HG03432 (cell line): ENCODE results near the gene TMA7.

Experiments used
- ATAC-seq: cut with Tn5 transposase; IDR thresholded peaks from one replicate; pipeline ENCODE4 v1.9.1; 2021; ENCODE audit warnings: mild to moderate bottlenecking, moderate library complexity; ENCODE audit not compliant: unreplicated experiment

TMA7 gene

DNA sequence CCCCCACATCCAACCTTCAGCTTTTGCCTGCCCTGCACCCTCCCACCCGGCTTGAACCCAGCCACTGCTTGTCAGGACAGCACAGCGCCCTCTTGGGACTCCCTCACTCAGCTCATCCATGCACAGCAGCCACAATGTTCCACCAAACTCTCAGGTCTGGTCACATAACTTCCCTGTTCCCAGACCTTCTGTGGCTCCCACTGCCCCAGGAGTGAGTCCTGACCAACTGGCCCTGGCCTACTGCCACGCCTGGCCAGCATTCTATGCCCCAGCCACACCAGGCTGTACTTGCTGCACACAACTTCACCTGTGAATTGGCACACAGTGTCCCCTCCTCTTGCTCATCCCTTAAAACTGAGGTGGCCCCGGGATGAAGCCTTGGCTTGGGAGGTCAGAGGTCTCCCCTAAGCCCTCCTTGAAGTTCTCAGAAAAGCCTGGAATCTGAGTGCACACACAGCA is 31.2 kb upstream of the TMA7 start:
- no peak for ATAC-seq

DNA sequence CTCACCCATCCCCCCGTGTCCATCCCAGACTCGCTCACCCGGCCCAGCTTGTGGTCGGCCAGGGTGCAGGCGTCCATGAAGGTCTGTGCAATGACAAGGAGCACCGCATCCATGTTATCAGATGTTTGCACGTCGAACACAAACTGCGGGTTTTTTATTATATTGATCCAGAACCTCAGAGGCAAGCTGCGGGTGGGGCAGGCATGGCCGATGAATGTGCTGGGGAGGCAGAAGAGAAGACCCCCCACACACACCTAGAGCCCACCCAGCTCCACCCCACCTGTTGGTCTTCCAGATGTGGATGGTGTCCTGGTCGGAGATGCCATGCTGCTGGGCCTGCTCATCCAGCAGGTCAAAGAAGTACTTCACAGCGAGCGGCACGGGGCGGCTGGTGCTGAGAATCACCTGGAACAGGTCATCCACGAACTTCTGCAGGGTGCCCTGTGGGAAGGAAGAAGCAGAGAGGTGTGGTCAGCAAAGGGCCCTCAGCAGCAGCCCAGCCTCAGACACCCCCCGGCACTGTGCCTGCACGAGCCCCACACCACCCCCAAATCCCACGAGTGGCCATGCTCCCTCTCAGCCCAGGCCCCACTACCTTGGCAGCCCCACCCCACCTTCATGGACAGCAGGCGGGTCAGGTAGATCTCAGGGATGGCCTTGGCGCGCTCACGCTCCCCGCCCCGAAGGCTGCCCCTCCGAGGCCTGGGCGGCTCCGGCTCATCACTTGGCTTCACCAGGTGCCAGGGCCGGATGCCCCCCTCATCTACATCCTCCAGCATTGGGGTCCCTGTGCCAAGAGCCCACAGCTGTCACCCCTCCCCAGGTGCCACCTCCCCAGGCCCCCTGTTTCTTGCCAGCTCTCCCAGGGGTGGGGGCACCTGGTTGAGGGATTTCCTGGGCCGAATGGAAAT is 30.5 kb upstream of the TMA7 start:
- ATAC-seq, result no peak

DNA sequence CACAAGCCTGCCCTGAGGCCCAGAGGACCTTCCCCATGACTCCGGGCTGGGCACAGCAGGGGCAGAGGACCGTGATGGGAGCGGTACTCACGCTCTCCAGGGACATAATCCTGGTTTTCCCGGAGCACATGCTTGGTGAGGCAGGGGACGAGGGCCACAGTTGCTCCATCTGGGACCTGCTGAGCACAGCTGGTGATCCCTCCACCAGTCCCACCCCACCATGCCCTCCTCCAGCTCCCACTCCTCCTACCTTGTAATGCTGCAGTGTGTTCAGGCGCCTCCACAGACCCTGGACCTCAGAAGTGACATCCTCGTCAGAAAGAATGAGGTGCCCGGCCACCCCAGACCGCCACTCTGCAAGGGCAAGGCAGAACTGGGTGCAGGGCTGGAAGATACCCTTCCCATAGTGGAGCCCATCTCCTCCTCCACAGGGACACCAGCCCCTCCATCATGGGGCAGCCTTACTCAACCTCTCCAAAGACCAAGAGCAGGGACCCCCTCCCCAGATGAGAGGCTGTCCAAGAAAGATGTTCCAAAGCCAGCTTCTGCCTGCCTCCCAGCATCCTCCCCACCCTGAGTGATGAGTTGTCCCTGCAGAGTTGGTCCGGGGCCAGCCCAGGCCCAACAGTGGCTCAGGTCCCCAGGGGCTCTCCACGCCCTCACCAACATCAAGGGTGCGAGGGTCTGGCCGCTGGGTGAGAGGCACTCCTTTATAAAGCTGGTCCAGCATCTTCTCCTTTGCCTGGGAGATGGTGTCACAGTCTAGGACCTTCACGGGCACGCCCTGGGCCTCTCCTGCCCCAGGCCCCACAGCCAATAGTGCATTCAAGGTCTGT is 29.6 kb upstream of the TMA7 start:
- ATAC-seq, result no peak

DNA sequence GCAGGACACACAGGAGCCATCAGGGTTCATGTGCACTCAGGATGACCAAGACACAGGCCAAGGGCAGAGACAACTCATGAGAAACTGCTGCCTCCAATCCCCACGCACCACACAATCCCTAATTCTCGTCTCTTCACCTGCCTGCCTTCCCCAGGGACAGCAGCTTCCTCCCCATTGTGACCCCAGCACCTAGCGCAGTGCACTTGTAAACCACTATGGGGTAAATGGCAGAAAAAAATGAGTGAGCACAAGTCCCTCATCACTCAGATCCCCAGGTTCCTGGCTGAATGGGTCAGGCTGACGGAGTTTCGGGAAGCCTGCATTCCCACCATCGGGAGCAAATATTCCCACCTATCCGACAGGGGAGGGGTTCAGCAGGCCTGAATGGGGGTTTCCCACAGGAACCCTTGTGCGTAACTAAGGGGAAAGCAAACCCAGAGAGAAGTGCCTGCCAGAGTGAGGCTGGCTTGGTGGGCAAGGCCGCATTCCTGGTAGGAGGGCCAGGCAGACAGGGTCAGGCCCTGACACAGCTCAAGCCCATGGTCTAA is 28.9 kb upstream of the TMA7 start:
- no peak for ATAC-seq

DNA sequence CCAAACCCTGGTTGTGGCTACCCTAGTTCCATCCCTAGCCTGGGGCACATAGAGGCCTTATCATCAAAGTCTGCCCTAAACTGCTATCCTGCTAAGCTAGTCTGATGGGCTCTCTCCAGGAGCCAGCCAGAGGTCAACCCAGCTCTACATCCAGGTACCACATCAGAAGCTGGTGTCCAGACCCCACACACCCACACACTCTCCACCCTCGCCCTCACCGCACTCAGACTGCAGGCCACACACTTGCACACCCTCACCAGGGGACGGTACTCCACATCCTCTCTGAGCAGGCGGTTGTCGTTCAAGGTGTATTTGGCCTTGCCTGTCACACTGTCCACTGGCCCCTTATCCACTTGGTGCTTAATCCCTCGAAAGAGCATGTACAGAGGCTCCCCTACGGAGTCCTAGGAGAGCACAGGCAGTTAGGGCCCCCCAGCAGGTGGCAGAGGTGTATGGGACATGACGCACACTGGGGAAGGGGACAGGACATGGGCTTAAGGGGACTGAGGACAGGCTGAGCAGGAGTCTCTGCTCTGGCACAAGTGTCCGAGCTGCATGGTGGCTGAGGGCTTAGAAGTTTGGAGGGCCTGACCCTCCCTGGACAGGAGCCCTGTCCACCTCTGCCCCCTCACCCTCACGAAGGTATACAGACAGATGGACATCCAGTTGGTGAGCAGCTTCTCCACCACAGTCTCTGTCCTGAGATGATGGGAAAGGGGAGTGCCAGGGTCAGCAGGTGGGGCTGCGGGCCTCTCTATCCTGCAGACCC is 28.3 kb upstream of the TMA7 start:
- no peak for ATAC-seq

DNA sequence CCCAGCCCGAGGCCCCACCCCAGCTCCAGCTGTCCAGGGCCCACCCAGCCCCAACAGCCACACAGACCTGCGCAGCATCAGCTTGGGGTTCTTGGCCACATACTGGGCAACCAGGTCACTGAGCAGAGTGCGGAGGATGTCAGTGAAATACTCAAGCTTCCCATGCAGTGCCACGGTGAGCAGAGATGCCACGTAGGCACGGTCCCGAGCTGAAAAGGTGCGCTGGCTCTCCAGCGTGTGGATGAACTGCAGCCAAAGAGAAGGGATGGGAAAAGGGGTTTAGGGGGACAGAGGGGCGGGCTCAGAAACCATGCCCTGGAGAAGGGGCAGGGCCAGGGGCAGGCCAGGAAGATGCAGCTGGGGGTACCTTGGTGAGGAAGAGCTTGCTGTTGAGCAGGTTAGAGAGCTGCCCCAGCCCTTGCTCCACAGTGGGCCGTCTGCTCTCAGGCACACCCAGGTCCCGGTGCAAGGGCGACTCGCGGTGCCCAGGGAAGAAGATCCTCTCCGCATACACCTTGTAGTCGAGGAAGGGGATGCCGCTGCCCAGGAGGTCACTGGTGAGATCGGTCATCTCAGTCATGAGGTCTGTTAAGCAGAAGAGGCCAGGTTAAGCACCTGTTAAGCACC is 27.6 kb upstream of the TMA7 start:
- no peak for ATAC-seq

- ATAC-seq, result no peak
Observed at GRCh38 chr3:48413086-48413485, 27.0 kb upstream of the TMA7 start.

DNA sequence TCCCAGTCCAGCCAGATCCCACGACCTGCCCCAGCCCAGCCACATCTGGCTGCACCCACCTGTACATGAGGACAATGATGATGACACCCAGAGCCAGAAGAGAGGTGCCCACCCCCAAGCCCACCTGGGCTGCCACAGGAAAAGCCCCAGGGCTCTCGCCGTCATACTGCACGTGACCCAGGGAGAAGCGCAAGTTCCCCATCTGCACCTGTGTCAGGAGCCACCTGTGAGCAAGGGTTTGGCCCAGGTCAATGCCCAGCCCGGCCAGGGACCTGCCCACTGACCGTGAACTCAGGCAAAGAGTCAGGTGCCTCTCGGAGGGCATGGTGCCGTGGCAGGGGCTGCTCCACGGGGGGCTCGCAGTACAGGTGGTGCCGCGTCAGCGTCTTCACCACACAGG is 26.4 kb upstream of the TMA7 start:
- ATAC-seq, result no peak

DNA sequence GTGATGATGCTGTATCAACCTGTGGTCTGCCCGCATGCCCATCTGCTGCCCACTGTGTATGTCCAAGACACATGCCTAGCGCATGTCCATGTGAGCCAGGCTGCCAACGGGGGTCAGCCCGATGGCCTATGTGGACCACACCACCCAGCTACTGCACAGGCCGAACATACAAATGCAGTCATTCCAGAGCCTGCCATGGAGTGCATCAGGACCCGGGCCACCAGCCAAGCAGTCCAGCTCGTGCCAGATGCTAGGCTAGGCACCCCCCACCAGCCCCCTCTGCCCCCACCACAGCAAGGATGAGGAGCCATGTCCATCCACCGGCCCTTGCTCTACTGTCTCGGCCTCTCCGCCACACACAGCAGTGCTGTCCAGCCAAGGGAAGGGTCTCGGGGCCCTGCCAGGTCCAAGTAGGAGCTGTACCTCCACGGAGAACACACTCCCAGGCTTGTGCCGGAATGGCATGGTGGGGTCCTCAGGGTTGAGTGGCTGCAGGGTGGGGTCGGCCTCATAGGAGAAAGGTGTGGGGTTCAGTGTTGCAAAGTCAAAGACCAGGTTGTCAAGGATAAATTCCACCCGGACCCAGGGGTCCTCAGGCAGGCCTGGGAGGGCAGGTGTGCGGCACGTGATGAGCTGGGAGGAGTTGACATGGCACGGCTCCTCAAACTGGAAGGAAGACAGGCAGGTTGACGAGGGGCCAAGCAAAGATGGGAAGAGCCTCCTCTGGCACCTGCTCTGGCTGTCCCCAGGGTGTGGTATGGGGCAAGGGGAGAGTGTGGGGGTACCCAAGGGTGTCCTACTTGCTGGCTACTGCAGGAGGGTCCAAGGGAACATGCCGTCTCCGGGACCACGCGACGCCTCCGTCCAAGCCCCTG is 25.4 kb upstream of the TMA7 start:
- no peak for ATAC-seq

- ATAC-seq, result no peak
Observed at GRCh38 chr3:48415251-48415953, 24.7 kb upstream of the TMA7 start.

DNA sequence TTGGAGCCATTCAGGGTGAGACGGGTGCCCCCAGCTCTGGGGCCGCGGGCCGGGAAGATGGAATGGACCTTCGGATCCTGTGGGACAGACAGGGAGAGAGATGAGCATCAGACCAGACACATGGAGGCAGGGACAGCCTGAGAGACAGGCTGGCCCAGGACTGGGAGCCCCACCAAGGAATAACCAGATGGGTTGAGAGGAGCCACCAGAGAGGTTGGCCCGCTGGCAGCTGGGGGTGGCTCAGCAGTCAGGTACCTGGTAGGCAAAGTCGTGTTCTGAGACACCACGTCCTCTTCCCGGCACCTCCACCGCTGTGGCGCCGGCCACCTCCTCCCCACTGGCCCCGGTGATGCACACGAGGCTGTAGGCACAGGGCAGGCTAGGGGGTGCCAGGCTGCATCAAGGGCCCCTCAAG is 24.0 kb upstream of the TMA7 start:
- no peak for ATAC-seq

DNA sequence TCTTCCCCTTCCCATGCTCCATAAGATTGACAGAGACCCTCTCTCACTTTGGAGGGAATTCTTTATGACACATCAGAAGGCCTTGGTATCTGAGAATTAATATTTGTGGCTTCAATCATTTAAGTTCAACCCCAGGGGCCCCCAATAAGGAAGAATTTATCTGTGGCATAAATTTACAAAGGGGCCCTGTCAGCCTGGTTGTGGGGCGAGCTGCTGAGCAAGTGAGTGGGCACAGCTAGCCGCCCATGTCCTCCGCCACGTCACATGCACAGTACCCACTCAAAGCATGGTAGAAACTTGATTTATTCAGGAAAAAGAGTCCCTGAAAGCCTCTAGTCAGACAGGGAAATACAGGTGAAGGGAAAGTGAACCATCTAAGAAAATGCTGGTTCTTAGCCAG is 23.5 kb upstream of the TMA7 start:
- no peak for ATAC-seq

DNA sequence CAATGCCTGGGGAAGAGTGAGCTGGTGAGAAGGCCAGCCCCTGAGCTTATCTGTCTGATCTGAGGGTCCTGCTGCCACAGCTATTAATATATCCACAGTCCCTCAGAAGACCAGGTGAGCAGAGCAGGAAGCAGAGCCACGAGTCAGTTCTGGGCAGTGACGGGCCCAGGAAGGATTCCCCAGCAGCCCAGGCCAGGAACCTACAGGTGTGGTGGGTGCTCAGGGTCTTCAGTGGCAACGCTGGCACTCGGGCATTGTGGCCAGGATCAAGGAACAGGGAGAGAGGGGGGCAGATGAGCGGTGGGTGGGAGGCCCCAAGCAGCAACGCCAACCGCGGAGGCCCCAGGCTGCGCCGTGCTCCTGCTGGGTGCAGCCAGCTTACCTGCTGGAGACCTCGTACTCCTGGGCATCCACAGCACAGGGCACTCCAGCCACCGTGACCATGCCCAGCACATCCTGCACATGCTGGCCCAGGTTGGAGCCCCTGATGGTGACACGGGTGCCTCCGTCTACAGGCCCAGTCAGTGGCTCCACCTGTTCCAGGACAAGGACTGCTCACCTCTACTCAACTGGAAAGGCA is 22.4 kb upstream of the TMA7 start:
- no peak for ATAC-seq

GRCh38 chr3:48418140-48418539 is 21.9 kb upstream of the TMA7 start:
- no peak for ATAC-seq

GRCh38 chr3:48418651-48419050 is 21.4 kb upstream of the TMA7 start:
- ATAC-seq, result no peak

- no peak for ATAC-seq
Observed at GRCh38 chr3:48419149-48419548, 20.9 kb upstream of the TMA7 start.

DNA sequence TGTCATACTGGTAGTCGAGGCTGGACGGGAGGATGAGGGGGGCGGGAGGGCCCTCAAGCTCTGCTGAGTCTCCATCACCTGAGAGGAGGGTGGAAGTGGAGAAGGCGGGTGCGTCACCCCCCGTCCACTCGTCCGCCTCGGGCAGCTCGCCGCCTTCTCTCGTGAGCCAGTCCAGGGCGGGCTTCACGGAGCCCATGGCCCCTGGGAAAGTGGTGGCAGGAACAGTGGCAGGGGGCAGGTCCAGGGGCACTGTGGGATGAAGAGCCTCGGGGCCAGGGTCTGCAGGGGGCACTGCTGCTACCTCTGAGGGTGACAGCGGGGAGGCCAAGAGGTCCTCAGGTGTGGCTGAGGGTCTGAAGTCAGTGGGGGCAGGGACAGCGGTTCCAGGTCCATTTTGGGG is 20.5 kb upstream of the TMA7 start:
- ATAC-seq, result no peak

DNA sequence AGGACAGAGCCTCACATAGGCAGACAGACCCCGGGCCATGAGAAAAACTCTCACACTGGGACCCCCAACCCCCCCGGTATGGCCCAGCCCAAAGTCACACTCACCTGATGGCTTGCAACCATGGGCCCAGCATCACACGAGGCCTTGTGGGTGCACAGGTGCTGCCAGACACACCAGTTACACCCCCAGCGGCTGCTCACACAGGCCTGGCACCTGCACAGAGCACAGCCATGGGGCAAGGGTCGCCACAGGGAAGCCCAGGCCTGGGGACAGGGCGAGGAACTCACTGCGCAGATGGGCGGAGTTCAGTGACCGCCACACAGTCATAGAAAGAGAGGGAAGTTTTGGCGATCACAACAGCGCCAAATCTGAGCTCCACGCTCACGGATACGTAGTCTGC is 19.5 kb upstream of the TMA7 start:
- no peak for ATAC-seq

DNA sequence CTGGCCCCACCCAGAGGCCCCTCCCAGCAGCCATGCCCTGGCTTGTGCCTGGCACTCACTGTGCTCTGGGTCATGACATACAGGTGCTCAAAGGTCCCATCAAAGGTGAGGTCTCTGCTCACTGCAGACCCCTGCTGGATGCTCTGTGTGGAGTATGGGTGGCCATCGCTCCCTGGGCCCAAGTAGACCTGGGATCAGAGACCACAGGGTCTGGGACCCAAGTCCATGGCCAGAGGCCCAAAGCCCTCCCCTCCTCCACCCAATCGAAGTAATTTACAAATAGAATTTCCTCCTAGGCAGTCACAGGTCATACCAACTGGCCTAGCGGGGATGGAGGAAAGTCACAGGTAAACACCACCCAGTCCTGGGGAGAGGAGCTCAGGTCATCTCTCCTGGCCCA is 17.8 kb upstream of the TMA7 start:
- no peak for ATAC-seq
